Measurements from ENCODE around the gene CHMP6. TPM values are rescaled to one million over a fixed set of nuclear protein-coding genes. Genes with fewer than 3 reads are reported as not detected.

The CHMP6 gene
- total RNA-seq, 1 experiment from 2014 or later, result 15.0 TPM

DNA sequence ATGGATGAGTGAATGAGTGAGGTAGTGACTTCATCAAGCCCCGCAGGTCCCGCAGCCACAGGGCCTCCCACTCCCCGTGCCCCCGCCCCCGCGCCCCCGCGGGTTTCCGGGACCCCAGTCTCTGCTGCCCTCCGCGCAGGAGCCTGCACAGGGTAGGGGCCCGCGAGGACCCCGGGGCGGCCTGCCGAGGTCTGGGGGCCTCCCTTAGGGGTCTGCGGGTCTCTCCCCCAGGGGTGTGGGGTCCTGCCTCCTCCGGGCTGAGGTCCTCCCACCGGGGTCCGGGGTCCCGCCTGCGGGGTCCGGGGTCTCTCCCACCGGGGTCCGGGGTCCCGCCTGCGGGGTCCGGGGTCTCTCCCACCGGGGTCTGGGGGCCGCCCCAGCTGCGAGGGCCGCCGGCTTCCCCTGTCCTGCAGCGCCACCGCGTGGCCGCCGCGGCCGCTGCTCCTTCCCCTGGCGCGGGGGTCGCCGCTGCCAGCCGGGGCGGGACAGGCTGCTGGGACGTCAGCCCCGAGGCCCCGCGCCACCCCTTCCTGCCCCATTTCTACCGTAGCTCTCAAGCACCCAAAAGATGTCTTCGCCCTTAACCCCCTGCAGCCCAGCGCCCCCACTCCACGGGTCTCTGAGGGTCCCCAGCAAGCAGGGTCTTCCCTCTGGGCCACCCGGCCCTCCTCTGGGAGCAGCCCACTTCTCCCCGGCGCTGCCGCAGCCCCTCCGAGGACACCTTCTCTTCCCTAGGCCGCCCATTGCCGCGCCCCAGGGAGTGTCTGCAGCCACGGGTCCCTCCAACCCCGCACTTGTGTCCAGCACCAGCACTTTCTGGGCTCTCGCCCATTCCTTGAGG lies 10.4 kb upstream of the CHMP6 start:
- ChIA-PET POLR2A (no interaction called here), CTCF (interaction anchor here (1.0 to 1.9 kb wide), 7 partner anchors 10 to 554 kb away, joined by 3 to 8 read pairs (median 4); partner anchors contain the start of gene CHMP6)
- peak overlapping the region; percentile 68 for H3K4me3 Mint-ChIP-seq
- H3K27ac Mint-ChIP-seq, result no peak overlapping the region
- TF ChIP-seq, protein P1, sequence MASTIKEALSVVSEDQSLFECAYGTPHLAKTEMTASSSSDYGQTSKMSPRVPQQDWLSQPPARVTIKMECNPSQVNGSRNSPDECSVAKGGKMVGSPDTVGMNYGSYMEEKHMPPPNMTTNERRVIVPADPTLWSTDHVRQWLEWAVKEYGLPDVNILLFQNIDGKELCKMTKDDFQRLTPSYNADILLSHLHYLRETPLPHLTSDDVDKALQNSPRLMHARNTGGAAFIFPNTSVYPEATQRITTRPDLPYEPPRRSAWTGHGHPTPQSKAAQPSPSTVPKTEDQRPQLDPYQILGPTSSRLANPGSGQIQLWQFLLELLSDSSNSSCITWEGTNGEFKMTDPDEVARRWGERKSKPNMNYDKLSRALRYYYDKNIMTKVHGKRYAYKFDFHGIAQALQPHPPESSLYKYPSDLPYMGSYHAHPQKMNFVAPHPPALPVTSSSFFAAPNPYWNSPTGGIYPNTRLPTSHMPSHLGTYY (CRISPR knock-in tag; IDR thresholded peaks at IDR 0.05), result 0 out of 2 replicates have a peak, but pooled peaks have one; percentile 4
- no peak for TF ChIP-seq JUN (CRISPR knock-in tag; IDR thresholded peaks at IDR 0.05)
- TF ChIP-seq, protein P2, sequence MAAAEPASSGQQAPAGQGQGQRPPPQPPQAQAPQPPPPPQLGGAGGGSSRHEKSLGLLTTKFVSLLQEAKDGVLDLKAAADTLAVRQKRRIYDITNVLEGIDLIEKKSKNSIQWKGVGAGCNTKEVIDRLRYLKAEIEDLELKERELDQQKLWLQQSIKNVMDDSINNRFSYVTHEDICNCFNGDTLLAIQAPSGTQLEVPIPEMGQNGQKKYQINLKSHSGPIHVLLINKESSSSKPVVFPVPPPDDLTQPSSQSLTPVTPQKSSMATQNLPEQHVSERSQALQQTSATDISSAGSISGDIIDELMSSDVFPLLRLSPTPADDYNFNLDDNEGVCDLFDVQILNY (CRISPR knock-in tag; IDR thresholded peaks at IDR 0.05), result 0 out of 2 replicates have a peak, but pooled peaks have one; percentile 38
- TF ChIP-seq, protein P3, sequence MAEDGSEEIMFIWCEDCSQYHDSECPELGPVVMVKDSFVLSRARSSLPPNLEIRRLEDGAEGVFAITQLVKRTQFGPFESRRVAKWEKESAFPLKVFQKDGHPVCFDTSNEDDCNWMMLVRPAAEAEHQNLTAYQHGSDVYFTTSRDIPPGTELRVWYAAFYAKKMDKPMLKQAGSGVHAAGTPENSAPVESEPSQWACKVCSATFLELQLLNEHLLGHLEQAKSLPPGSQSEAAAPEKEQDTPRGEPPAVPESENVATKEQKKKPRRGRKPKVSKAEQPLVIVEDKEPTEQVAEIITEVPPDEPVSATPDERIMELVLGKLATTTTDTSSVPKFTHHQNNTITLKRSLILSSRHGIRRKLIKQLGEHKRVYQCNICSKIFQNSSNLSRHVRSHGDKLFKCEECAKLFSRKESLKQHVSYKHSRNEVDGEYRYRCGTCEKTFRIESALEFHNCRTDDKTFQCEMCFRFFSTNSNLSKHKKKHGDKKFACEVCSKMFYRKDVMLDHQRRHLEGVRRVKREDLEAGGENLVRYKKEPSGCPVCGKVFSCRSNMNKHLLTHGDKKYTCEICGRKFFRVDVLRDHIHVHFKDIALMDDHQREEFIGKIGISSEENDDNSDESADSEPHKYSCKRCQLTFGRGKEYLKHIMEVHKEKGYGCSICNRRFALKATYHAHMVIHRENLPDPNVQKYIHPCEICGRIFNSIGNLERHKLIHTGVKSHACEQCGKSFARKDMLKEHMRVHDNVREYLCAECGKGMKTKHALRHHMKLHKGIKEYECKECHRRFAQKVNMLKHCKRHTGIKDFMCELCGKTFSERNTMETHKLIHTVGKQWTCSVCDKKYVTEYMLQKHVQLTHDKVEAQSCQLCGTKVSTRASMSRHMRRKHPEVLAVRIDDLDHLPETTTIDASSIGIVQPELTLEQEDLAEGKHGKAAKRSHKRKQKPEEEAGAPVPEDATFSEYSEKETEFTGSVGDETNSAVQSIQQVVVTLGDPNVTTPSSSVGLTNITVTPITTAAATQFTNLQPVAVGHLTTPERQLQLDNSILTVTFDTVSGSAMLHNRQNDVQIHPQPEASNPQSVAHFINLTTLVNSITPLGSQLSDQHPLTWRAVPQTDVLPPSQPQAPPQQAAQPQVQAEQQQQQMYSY (CRISPR knock-in tag; IDR thresholded peaks at IDR 0.05), result no peak
- TF ChIP-seq ZNF671 (CRISPR knock-in tag; IDR thresholded peaks at IDR 0.05), result no peak
- TF ChIP-seq ZNF317 (CRISPR knock-in tag; IDR thresholded peaks at IDR 0.05; ENCODE audit: borderline replicate concordance, low read depth), result no peak
- peak; percentile 94 for TF ChIP-seq CTCF (IDR thresholded peaks at IDR 0.05)
- TF ChIP-seq, protein P4, sequence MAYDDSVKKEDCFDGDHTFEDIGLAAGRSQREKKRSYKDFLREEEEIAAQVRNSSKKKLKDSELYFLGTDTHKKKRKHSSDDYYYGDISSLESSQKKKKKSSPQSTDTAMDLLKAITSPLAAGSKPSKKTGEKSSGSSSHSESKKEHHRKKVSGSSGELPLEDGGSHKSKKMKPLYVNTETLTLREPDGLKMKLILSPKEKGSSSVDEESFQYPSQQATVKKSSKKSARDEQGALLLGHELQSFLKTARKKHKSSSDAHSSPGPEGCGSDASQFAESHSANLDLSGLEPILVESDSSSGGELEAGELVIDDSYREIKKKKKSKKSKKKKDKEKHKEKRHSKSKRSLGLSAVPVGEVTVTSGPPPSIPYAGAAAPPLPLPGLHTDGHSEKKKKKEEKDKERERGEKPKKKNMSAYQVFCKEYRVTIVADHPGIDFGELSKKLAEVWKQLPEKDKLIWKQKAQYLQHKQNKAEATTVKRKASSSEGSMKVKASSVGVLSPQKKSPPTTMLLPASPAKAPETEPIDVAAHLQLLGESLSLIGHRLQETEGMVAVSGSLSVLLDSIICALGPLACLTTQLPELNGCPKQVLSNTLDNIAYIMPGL (CRISPR knock-in tag; IDR thresholded peaks at IDR 0.05), result 0 out of 2 replicates have a peak, but pooled peaks have one; percentile 30
- 0 out of 2 replicates have a peak, but pooled peaks have one; percentile 22 for TF ChIP-seq FOXP1 (CRISPR knock-in tag; IDR thresholded peaks at IDR 0.05; ENCODE audit: borderline replicate concordance)
- 0 out of 2 replicates have a peak, but pooled peaks have one; percentile 35 for TF ChIP-seq ZBTB21 (CRISPR knock-in tag; IDR thresholded peaks at IDR 0.05; ENCODE audit: borderline replicate concordance)
- DNase-seq (ENCODE audit: low spot score) (peak; percentile 77), ATAC-seq (peak; percentile 77)
- H3K36me3 Mint-ChIP-seq, result no peaks in the 10 kb centered on the region
- H3K4me1 Mint-ChIP-seq, result peaks cover 3% of the 10 kb centered on the region
- peaks cover 7% of the 10 kb centered on the region for H3K9me3 Mint-ChIP-seq
- H3K27me3 Mint-ChIP-seq (ENCODE audit: low read depth), result no peaks in the 10 kb centered on the region; the same call in 1 of the 2 replicates

DNA sequence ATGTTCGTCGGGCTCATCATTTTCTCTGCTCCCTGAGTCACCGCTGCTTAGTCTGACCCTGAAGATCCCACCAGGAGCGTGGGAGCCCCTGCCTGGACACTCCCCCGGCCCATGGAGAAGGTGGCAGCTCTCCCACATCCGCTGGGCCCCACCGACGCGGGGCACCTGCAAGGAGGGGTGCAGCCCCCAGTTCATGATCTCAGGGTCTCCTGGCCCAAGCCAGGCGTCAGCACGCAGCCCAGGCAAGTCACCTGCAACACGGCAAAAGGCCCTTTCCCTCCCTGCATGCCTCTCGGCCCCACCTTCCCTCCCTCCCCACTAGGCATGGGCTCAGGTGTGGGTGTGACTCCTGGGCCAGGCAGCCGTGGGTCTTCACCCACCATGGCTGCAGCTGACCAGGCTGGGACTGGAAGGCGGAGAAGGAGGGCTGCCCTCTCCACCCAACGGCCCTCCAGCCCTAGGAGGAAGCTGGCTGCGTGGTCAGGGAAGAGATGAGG lies 9.7 kb upstream of the CHMP6 start:
- peaks cover 3% of the 10 kb centered on the region for H3K4me1 Mint-ChIP-seq
- TF ChIP-seq EMX1 (CRISPR knock-in tag; IDR thresholded peaks at IDR 0.05), result no peak
- TF ChIP-seq E2F4 (CRISPR knock-in tag; IDR thresholded peaks at IDR 0.05; ENCODE audit: borderline replicate concordance, low read depth), result no peak
- TF ChIP-seq, protein P5, sequence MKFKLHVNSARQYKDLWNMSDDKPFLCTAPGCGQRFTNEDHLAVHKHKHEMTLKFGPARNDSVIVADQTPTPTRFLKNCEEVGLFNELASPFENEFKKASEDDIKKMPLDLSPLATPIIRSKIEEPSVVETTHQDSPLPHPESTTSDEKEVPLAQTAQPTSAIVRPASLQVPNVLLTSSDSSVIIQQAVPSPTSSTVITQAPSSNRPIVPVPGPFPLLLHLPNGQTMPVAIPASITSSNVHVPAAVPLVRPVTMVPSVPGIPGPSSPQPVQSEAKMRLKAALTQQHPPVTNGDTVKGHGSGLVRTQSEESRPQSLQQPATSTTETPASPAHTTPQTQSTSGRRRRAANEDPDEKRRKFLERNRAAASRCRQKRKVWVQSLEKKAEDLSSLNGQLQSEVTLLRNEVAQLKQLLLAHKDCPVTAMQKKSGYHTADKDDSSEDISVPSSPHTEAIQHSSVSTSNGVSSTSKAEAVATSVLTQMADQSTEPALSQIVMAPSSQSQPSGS (CRISPR knock-in tag; IDR thresholded peaks at IDR 0.05; ENCODE audit: borderline replicate concordance, low read depth), result no peak
- no peak for TF ChIP-seq ELF4 (CRISPR knock-in tag; IDR thresholded peaks at IDR 0.05; ENCODE audit: low read depth)
- TF ChIP-seq TEAD4 (CRISPR knock-in tag; IDR thresholded peaks at IDR 0.05), result no peak
- no peak for TF ChIP-seq FOXK1 (CRISPR knock-in tag; IDR thresholded peaks at IDR 0.05)

More for the DNA sequence above, 9.7 kb upstream of the CHMP6 start:
- POLR2A ChIA-PET, result no interaction called here
- ATAC-seq (no peak), DNase-seq (ENCODE audit: low spot score) (no peak)
- CTCF ChIA-PET, result interaction anchor here (1.0 to 1.9 kb wide), 7 partner anchors 10 to 555 kb away, joined by 3 to 8 read pairs (median 4); partner anchors contain the start of gene CHMP6
- H3K9me3 Mint-ChIP-seq, result peaks cover 3% of the 10 kb centered on the region
- H3K27ac Mint-ChIP-seq, result no peak overlapping the region
- no peaks in the 10 kb centered on the region; the same call in 1 of the 2 replicates for H3K27me3 Mint-ChIP-seq (ENCODE audit: low read depth)
- H3K36me3 Mint-ChIP-seq, result no peaks in the 10 kb centered on the region
- peak overlapping the region; percentile 54 for H3K4me3 Mint-ChIP-seq

All from WTC11 (cell line).